Activated T-cell treated with anti-CD3 and anti-CD28 coated beads, Interleukin-2, amount 50 U/mL, for 4 hours (primary cell): Measurements from ENCODE around the gene NNAT. TPM values are rescaled to one million over a fixed set of nuclear protein-coding genes. Genes with fewer than 3 reads are reported as not detected.

Experiments used
- ATAC-seq, 2 donors: fragments of 200-7000 bp; cut with Tn5 transposase; one replicate each; pipeline ENCODE4 v1.10.0; 2021
- DNase-seq: peaks from one replicate; pipeline ENCODE4 v3.0.0-alpha.2; 2020
- H3K27me3 Mint-ChIP-seq: one replicate; pipeline ENCODE4 v1.8.0; 2021; ENCODE audit warnings: low read depth, mixed read lengths
- H3K36me3 Mint-ChIP-seq: one replicate; pipeline ENCODE4 v1.8.0; 2022; ENCODE audit warnings: mixed read lengths; ENCODE audit not compliant: insufficient read depth
- H3K4me1 Mint-ChIP-seq: one replicate; pipeline ENCODE4 v1.8.0; 2021; ENCODE audit warnings: low read depth, mixed read lengths
- H3K4me3 Mint-ChIP-seq: one replicate; pipeline ENCODE4 v1.8.0; 2021; ENCODE audit warnings: mild to moderate bottlenecking, moderate library complexity, mixed read lengths
- H3K9me3 Mint-ChIP-seq: one replicate; pipeline ENCODE4 v1.8.0; 2021; ENCODE audit warnings: mixed read lengths
- total RNA-seq, 3 donors: library from RNA; stranded (reverse); gene quantifications; one replicate each; pipeline ENCODE4 v1.2.1, GENCODE V29; 2021

NNAT gene
- total RNA-seq, 3 donors from 2014 or later: 0.42 TPM; not detected in 2

DNA sequence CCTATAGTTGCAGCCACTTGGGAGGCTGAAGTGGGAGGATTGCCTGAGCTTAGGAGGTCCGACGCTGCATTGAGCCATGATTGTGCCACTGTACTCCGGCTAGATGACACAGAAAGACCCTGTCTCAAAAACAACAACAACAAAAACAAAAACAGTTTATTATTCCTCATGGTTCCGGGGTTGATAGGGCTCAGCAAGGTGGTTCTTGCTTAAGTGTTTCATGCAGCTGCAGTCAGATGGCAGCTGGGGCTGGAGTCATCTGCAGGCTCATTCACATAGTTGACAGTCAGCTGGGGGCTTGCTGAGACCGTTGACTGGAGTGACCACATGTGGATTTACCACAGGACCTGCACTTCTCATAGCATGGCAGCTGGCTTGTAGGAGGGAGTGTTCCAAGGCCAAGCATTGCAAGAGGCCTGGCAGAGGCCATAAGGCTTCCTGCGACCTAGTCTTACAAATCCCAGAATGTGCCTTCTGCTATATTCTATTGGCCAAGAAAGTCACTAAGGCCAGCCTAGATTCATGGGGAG lies 28.9 kb upstream of the NNAT start:
- peaks cover 18% of the 10 kb centered on the region for H3K36me3 Mint-ChIP-seq
- DNase-seq (no peak), ATAC-seq (no peak)
- H3K4me1 Mint-ChIP-seq: no peaks in the 10 kb centered on the region
- H3K9me3 Mint-ChIP-seq: no peaks in the 10 kb centered on the region
- no peak overlapping the region for H3K4me3 Mint-ChIP-seq
- H3K27me3 Mint-ChIP-seq: no peaks in the 10 kb centered on the region

DNA sequence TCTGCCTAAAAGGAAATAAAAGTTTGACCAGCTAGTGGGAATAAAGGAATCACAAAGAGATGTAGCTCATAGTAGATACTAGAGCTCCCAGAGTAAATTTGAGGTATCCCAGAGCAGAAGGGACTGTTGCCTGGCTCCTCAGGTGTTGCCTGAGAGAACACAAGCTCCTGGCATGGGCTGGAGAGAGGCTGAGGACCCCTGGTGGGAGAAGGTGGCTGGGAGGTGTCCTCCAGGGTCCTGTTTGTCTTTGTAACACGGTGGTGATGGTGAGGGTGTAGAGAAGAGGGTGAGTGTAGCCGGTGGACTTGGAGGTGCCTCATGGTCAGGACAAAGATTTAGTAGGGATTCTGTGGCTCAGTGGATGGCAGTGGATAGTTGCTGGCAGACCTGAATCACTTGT lies 28.1 kb upstream of the NNAT start:
- Mint-ChIP-seq H3K4me3 (no peak overlapping the region), H3K9me3 (no peaks in the 10 kb centered on the region), H3K4me1 (no peaks in the 10 kb centered on the region), H3K27me3 (no peaks in the 10 kb centered on the region), H3K36me3 (peaks cover 18% of the 10 kb centered on the region)
- ATAC-seq (no peak), DNase-seq (no peak)

DNA sequence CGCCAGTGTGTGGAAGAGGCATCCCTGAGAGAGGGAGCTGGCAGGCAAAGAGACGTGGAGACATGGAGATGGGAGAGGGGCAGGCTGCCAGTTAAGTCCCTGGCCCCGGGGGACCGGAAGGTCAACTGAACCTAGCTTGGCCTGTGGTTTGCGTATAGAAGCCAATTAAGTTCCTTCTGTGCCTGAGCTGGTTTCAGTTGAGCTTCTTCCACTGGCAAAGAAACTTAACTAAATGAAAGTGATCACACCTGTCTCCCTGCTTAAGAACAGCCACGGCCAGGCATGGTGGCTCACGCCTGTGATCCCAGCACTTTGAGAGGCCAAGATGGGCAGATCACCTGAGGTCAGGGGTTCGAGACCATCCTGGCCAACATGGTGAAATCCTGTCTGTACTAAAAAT lies 26.7 kb upstream of the NNAT start:
- Mint-ChIP-seq H3K9me3 (no peaks in the 10 kb centered on the region), H3K27me3 (no peaks in the 10 kb centered on the region), H3K4me1 (no peaks in the 10 kb centered on the region), H3K36me3 (peaks cover 20% of the 10 kb centered on the region), H3K4me3 (no peak overlapping the region)
- ATAC-seq (no peak), DNase-seq (no peak)

DNA sequence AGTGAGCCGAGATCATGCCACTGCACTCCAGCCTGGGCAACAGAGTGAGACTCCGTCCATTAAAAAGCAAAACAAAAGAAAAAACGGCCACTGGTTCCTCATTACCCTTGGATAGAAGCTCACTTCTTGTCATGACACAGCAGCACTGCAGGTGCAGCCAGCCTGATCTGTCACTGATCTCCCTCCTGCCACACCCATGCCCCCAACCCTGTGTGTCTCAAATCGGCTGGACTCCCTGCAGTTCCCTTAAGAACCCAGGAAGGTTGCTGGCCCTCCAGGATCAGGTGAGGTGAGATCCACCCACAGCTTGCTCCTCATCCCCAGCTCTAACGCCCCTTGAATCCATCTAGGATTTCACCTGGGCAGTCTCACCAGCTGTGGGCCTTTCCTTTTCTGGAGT lies 26.3 kb upstream of the NNAT start:
- ATAC-seq (no peak), DNase-seq (no peak)
- Mint-ChIP-seq H3K36me3 (peaks cover 20% of the 10 kb centered on the region), H3K4me3 (no peak overlapping the region), H3K4me1 (no peaks in the 10 kb centered on the region), H3K27me3 (no peaks in the 10 kb centered on the region), H3K9me3 (no peaks in the 10 kb centered on the region)

DNA sequence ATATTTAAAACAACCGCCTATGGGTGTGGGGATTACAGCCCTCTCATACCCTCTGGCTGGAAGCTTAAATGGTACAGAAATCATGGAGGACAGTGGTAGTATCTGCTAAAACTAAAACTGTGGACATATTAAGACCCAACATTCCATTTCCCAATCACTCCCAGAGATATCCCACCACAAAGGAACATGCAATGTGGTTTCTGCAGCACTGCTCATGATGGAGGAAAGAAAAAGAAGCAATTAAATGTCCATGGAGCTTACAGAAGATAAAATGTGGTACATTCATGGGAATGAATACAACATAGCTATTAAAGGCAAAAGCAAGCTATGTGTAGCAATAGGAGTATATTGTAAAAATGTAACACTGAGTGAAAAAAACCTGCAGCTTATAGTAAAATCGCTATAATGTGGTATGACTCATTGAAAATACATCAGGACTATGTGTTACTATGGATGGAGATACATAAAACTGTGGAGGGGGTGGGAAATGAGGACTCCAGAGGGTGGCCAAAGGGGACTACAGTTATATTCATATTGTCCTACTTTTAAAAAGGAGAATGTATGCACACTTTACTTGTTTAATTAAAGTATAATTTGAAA lies 22.9 kb upstream of the NNAT start:
- DNase-seq: no peak
- Mint-ChIP-seq H3K4me3 (no peak overlapping the region), H3K27me3 (no peaks in the 10 kb centered on the region), H3K4me1 (no peaks in the 10 kb centered on the region), H3K36me3 (peaks cover 8% of the 10 kb centered on the region), H3K9me3 (no peaks in the 10 kb centered on the region)
- ATAC-seq: no peak

DNA sequence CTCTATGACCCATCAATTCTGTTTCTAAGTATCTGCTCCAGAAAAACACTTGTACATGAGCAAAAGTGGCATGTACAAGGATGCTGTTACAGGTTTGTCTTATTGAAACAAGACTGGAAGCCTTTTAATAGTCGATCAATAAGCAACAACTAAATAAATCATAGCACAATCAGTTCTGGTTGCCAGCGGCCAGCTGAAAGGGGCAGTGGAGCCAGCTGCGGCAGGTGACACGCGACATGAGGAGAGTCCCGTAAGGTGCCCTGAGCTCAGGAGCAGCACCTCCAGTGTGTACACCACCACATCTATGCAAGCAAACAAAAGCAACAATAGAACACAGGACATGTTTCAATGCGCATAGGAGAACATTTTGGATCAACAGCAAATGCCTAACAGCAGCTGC lies 20.7 kb upstream of the NNAT start:
- DNase-seq (no peak), ATAC-seq (no peak)
- H3K9me3 Mint-ChIP-seq: no peaks in the 10 kb centered on the region
- peaks cover 2% of the 10 kb centered on the region for H3K36me3 Mint-ChIP-seq
- H3K4me3 Mint-ChIP-seq: no peak overlapping the region
- H3K4me1 Mint-ChIP-seq: no peaks in the 10 kb centered on the region
- no peaks in the 10 kb centered on the region for H3K27me3 Mint-ChIP-seq

DNA sequence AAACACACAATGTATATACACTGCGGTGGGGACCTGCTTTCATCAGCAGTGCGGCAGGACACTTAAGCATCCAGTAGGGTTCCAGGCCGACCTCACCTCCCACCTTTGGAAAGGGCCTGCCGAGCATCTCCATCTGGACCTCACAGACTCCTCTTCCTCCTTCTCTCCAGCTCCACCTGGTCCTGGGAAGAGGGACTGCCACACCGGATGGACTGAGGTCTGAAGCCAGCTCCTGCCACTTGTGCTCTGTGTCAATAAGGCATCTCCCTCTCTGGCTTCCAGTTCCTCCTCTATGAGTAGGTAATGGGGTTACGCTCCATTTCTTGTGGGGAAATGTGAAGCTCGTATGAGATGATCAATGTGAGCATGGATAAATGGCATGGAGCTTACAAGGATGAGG lies 19.1 kb upstream of the NNAT start:
- DNase-seq: no peak
- Mint-ChIP-seq H3K27me3 (no peaks in the 10 kb centered on the region), H3K4me1 (no peaks in the 10 kb centered on the region), H3K9me3 (no peaks in the 10 kb centered on the region), H3K36me3 (peaks cover 2% of the 10 kb centered on the region), H3K4me3 (no peak overlapping the region)
- ATAC-seq: no peak

DNA sequence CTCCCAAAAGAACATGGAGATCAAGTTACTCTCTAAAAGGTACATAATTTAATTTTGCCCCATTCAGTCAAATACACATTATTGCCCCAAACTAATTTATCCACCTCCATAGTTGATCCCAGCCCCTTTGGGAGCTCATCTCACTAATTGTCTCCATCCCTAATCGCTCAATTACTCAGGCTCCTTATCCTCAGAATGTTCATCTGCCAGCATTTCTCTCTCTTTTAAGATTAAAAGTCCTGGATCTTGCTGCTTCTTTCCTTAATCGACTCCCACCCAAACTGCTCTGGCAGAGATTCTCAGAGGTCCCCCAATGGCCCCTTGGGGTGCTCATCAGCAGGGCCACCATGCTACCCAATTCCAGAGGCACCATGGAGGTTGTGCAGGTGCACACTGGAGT lies 18.4 kb upstream of the NNAT start:
- no peak overlapping the region for H3K4me3 Mint-ChIP-seq
- no peaks in the 10 kb centered on the region for H3K9me3 Mint-ChIP-seq
- DNase-seq: no peak
- no peaks in the 10 kb centered on the region for H3K27me3 Mint-ChIP-seq
- peaks cover 2% of the 10 kb centered on the region for H3K36me3 Mint-ChIP-seq
- no peaks in the 10 kb centered on the region for H3K4me1 Mint-ChIP-seq
- ATAC-seq: no peak

DNA sequence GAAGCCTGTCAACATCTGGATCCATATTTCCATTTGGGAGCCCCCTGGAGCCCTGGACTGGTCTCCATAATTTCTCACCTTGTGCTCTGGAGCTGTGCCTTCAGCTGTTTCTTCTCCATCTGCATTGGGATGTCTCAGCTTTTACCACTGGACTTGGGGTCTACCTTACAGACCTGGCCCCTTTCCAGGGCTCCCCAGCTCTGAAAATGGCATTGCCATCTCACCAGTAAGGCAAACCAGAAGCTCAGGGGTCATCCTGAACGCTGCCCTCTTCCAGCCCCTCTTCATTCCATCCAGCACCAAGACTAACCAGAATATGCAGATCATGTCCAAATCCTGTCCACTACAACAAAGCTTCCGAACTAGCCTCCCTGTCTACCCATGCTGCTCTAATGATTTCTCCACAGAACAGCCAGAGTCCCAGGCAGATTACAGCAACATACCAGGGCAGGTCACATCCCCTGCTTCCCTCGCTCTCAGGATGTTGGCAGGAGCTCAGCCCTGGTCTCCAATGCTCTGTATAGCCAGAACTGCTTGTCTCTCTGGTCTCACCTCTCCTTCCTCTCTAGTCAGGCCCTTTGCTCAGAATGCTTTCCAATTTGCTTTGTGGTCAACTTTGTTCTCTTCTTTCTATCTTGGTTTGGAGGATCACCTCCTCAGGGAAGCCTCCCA lies 17.7 kb upstream of the NNAT start:
- H3K36me3 Mint-ChIP-seq: no peaks in the 10 kb centered on the region
- ATAC-seq: no peak
- no peak for DNase-seq
- no peak overlapping the region for H3K4me3 Mint-ChIP-seq
- H3K9me3 Mint-ChIP-seq: no peaks in the 10 kb centered on the region
- no peaks in the 10 kb centered on the region for H3K27me3 Mint-ChIP-seq
- no peaks in the 10 kb centered on the region for H3K4me1 Mint-ChIP-seq

DNA sequence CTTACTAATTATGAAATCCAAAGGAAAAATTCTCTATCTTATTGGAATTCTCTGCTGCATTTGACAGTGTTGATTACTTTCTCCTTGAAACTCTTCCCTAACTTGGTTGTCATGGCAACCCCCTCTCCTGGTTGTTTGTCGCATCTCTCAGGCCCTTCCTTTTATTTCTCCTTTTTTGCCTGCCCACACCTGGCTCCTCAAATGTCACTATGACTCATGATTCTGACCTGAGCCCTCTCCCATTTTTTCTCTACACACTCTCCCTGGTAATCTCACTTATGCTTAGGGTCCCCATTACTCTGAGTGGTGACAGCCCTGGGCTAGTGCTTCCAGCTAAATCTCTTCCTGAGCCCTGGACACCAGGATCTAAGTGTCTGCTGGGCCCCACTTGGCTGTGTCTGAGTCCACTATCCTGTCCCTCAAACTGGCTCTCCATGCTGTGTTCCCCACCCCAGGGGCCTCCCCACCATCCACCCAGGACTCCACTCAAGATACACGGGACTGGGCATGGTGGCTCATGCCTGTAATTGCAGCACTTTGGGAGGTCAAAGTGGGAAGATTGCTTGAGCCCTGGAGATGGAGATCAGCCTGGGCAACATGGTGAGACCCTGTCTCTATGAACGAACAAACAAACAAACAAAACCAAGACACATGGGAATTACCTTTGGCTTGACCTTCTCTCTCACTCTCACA lies 16.5 kb upstream of the NNAT start:
- no peak overlapping the region for H3K4me3 Mint-ChIP-seq
- H3K36me3 Mint-ChIP-seq: peaks cover 3% of the 10 kb centered on the region
- ATAC-seq (no peak), DNase-seq (no peak)
- H3K27me3 Mint-ChIP-seq: no peaks in the 10 kb centered on the region
- no peaks in the 10 kb centered on the region for H3K9me3 Mint-ChIP-seq
- no peaks in the 10 kb centered on the region for H3K4me1 Mint-ChIP-seq

DNA sequence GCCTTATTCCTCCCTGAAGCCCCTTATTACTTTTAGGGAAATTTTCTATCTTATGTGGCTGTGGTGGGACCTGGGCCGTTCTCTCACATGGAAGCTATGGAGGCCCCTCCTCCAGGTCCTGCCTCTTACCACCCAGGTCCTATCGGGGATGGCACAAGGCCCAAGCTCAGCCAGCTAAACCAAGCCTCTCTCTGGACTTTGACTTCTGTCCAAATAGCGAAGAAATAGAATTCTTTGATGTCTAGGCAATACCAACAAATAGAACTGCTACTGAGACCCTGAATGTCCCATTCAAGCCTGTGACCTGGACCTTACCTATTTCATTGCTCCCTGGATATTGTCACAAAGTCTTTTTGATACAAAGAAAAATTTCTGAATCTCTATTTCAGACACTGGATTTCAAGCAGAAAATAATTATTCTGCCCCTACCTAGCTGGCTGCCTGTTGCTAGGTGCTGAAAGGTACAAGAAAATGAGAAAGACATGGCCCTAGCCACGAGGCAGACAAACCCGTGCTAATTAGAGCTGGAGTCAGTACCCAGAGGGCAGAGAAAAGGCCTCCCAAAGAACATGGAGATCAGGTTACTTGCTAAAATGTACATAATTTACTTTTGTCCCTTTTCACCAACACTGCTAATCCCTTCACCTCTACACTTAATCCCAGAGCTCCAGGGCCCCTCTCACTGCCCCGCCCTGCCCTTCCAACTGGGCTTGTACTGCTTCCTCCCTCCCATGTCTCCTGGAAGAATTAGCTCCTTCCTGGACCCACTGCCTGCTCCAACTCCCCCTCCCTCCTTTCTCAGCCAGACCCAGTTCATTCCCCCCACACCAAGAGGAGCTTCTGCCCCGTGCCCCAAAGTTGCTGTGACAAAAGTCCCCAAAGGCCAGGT lies 15.5 kb upstream of the NNAT start:
- no peaks in the 10 kb centered on the region for H3K27me3 Mint-ChIP-seq
- no peak for DNase-seq
- peaks cover 7% of the 10 kb centered on the region for H3K36me3 Mint-ChIP-seq
- H3K4me3 Mint-ChIP-seq: no peak overlapping the region
- H3K4me1 Mint-ChIP-seq: no peaks in the 10 kb centered on the region
- H3K9me3 Mint-ChIP-seq: no peaks in the 10 kb centered on the region
- ATAC-seq: no peak

DNA sequence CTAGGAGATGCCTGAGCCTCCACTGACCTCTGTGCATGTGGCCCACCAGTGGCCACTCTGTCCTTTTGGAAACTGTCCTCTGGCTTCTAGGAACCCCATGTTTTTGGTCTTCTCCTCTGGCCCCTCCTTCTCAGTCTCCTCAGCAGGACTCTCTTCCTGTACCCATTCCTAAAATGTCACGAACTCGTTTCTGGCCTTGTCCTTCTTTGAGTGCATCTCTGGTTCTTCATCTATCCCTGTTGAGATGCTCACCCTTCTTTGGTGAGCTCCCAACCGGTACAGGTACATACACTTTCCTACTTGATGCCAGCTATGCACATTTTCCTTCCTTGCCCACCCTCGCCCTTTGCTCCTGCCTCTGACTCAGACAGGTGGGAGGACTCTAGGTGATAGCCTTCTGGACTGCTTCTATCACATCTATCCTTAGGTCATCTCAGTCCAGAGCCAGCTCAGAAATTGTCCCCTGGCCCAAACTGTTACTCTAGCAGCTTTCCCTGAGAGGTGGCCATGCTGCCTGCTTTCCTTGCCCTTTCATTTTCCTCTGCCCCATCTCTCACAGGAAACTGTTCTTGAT lies 14.8 kb upstream of the NNAT start:
- Mint-ChIP-seq H3K27me3 (no peaks in the 10 kb centered on the region), H3K4me1 (no peaks in the 10 kb centered on the region), H3K9me3 (no peaks in the 10 kb centered on the region), H3K4me3 (no peak overlapping the region), H3K36me3 (peaks cover 14% of the 10 kb centered on the region)
- ATAC-seq (no peak), DNase-seq (no peak)

DNA sequence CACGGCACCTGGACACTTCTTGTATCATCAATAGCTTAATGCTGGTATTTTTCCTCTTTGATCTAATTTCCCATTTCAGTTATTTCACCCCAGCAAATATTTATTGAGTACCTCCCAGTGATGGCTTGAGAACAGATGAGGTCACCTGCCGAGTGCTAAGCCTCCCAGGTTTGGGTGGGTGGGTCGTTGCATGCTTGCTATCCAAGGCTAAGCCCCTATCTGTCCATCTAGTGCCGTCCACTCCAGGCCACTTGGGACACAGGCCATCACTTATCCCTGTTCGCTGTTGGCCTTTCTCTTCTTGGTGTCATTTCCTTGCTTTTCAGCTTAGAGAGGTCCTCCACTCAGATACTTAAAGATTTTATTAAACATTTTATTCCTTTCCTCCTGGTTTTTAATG lies 10.8 kb upstream of the NNAT start:
- Mint-ChIP-seq H3K4me1 (peaks cover 3% of the 10 kb centered on the region), H3K9me3 (no peaks in the 10 kb centered on the region), H3K36me3 (peaks cover 32% of the 10 kb centered on the region), H3K4me3 (no peak overlapping the region), H3K27me3 (no peaks in the 10 kb centered on the region)
- ATAC-seq (no peak), DNase-seq (no peak)
